HK-2 (cell line): Measurements from ENCODE around the gene DNER.
"Not testable (repeated sequence)": the region's sequence is repeated elsewhere in the genome, so short reads cannot be mapped to it uniquely, and the experiment has no call there.

ENCODE experiments used
- DNase-seq: peaks from one replicate; pipeline ENCODE4 v3.0.0-alpha.2; 2018; ENCODE audit not compliant: unreplicated experiment

The DNER gene, protein sequence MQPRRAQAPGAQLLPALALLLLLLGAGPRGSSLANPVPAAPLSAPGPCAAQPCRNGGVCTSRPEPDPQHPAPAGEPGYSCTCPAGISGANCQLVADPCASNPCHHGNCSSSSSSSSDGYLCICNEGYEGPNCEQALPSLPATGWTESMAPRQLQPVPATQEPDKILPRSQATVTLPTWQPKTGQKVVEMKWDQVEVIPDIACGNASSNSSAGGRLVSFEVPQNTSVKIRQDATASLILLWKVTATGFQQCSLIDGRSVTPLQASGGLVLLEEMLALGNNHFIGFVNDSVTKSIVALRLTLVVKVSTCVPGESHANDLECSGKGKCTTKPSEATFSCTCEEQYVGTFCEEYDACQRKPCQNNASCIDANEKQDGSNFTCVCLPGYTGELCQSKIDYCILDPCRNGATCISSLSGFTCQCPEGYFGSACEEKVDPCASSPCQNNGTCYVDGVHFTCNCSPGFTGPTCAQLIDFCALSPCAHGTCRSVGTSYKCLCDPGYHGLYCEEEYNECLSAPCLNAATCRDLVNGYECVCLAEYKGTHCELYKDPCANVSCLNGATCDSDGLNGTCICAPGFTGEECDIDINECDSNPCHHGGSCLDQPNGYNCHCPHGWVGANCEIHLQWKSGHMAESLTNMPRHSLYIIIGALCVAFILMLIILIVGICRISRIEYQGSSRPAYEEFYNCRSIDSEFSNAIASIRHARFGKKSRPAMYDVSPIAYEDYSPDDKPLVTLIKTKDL

DNA sequence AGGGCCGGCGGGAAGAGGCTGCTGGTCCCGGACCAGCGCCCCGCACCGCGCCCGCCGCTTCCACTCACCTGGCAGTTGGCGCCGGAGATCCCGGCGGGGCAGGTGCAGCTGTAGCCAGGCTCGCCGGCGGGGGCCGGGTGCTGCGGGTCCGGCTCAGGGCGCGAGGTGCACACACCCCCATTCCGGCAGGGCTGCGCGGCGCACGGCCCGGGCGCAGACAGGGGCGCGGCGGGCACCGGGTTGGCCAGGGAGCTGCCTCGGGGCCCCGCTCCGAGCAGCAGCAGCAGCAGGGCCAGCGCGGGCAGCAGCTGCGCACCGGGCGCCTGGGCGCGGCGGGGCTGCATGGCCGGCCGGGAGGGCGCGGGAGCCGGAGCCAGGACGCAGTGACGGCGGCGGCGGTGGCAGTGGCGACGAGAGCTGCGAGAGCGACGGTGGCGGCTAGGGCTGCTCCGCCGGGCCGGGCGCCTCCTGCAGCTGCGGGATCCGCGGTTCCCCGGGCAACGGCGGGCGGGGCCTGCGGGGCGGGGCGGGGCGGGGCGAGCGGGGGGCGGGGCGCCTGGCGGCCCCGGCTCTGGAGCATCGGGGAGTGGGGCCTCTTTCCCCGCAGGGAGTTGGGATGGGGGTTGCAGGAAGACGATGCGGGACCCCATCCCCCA lies at the start of gene DNER:
Gene DNER (minus strand): TSS at position 476 of the 656 bp plus-strand sequence. CDS start 132 bp downstream, at position 344.
- DNase-seq = peak; percentile 17

DNA sequence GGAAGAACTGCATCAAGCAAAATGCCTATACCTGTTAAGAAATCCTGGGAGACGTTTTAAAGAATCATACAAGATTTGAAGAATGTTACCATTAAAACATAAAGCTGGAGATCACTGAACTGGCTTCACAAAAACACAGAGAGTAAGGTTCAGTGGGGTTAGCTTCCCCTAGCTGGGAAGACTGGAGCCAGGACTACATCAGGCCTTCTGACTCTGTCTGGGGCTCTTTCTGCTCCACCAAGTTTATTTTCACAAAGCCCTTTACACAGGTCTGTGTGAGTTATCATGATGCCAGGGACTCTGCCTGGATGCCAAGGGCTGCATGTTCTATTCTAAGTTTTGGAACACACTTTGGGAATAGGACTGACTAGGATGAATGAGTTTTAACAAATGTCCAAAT lies 47.3 kb upstream of the DNER start:
- DNase-seq = no peak

- DNase-seq = not testable (repeated sequence)
Observed at GRCh38 chr2:229757462-229757861, 43.1 kb upstream of the DNER start.

- DNase-seq = no peak
Observed at GRCh38 chr2:229752970-229753729, 38.8 kb upstream of the DNER start.

GRCh38 chr2:229749779-229750178 lies 35.4 kb upstream of the DNER start:
- no peak for DNase-seq

DNA sequence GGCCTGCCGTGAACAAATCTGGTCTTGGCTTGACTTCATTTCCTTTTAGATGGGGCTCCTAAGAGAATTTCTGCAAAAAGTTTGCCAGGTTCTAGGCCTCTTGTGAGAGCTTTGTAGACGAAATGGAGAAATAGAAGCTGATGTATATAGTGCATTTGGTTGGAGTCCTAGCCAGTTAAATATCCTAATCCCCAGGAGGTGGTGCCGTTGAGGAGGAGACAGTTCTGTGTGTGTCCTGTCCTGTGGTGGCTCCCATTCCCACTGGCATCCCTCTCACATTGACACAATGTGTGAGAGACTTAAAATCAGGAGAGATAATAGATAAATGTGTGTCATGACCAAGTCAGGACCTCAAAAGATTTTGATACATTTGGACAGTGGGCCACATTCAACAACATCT lies 34.6 kb upstream of the DNER start:
- no peak for DNase-seq

- DNase-seq = not testable (repeated sequence)
Observed at GRCh38 chr2:229742691-229743090, 28.3 kb upstream of the DNER start.

GRCh38 chr2:229740279-229740678 lies 25.9 kb upstream of the DNER start:
- DNase-seq = no peak

GRCh38 chr2:229738024-229738625 lies 23.8 kb upstream of the DNER start:
- no peak for DNase-seq

DNA sequence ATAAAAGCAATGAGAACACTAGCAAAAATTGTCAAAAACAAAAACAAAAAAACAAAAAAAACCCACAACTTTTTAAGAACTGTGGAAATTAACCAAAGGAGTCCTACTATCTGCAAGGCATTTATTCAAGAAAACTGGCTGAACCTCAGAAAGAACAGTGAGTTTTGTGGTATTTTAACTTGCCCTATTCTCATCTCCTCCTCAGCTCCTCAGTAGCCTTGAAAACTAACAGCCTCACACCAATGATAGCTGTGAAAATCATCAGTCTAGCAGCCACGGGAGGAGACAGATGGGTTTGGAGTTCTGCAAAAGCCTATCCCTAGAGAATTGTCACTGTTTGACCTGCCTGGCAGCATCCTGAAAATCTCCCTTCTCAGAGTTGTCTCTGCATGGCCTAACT lies 20.1 kb upstream of the DNER start:
- no peak for DNase-seq

DNA sequence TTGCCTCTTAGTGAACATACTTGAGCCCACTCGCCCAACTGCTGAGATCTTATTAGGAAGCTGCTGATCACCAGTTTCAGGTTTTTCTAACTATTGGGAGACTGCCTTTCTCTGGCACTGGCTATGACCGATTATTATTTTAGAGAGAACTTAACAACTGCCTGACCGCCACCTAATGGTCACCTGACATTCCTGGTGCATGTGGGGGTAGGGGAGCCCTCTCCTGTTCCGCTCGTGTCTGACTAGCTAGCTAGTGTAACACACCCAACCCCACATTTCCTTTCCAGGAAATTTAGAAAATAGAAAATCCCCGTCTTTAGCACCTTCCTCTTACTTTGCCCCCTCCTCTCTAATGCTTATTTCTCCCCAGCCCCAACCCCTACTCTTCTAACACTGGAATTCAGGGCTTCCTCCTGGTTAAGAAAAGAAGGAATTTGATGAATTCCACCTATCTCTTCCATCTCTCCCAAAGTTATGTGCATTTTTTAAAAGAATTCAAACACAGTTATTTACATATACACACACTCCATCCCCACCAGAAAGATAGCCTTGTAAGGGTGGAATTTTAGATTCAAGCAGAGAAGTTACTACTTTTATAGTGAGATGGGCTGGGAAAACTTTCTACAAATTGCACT lies 19.4 kb upstream of the DNER start:
- no peak for DNase-seq

- DNase-seq = no peak
Observed at GRCh38 chr2:229732897-229733296, 18.5 kb upstream of the DNER start.

- DNase-seq = no peak
Observed at GRCh38 chr2:229731916-229732315, 17.6 kb upstream of the DNER start.

DNA sequence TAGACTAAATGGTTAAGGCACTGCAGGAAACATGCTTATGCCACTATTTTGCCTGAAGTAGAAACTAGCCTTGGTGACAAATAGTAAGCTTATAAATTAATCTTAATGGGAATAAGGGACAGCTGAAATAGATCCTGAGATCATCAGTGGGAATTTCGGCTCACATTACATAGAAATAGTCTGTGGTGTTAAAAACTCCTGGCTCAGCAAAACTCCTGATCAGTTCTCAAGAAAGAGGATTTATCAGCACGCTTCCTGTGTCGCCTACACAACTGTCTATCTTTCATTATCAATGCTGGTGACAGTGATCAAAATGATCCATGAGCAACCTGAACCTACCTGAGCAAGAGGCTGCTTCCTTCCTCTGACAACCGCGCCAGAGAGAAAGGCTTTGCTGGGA lies 17.0 kb upstream of the DNER start:
- no peak for DNase-seq

DNA sequence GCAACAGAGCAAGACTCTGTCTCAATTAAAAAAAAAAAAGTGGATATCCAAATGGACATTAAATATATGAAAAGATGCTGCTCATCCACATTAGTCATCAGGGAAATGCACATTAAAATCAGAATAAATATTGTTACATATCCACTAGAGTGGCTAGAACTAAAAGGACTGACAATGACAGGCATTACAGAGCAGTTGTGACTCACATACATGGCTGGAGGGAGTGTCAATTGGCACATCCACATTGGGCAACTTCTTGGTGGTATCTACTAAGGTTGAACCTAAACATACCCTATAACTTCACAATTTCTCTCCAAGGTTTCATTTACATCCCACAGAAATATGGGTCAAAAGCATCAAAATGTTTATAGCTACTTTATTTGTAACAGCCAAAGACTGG lies 14.0 kb upstream of the DNER start:
- no peak for DNase-seq

DNA sequence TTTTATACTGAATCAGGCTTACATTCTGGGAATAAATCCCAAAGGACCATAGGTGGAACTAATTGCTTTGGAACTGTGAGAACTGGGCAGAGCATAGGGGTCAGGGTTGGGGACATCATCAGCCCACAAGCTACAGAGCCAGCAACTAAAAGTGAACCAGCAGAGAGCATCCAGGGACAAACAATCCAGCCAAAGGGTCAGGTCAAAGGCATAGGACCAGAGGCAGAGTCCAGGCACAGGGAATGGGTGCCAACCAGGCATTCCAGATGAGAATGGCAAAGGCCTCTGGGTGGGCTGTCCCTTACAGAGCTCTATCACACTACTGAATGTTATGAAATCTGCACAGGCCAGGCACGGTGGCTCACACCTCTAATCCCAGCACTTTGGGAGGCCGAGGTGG lies 12.3 kb upstream of the DNER start:
- DNase-seq = no peak

- DNase-seq = peak; percentile 58
Observed at GRCh38 chr2:229725716-229726574, 11.6 kb upstream of the DNER start.

GRCh38 chr2:229723192-229723591 lies 8.8 kb upstream of the DNER start:
- not testable (repeated sequence) for DNase-seq

DNA sequence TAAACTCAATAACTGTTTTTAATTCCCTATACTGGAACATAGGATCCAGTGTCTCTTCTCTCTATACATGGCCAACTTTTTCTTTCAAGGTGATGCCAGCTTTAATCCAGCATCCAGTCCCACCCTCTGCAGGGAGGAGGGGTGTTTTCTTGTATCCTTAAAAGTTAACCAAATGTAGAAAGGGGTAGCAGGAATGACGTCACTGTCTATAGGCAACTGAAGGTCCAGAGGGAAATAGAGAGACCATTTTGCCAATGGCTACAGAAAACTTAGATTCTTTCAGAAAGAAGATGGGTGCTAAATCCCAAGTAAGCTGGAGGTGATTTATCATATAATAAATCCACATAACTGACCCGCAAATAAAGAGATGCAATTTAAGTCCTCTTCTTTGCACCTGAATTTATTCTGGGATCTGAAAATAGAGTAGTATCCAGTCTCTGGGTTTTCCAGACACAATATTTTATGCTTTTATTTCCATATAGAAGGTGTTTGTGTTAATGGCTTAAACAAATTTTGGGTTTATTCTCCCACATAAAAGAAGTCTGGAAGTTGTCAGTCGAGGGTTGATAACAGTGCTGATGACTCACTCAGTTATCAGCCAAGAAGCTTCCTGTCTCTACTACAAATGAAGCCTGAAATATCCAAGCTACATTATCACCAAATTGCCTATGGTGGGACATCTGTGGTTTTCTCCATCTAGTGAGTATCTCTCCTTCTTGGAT lies 5.7 kb upstream of the DNER start:
- no peak for DNase-seq
